Measurements from ENCODE around the gene CAT.
"Not testable (repeated sequence)": the region's sequence is repeated elsewhere in the genome, so short reads cannot be mapped to it uniquely, and the experiment has no call there.

The CAT gene

GRCh38 chr11:34408580-34409172 lies 30.1 kb upstream of the CAT start:
- H3K36me3 ChIP-seq (ENCODE audit: insufficient read depth, low read length), result no peaks in the 10 kb centered on the region
- no peaks in the 10 kb centered on the region for H3K4me1 ChIP-seq (ENCODE audit: insufficient read depth, low read length)
- no peak overlapping the region for H3K4me3 ChIP-seq (ENCODE audit: low read length)
- peaks cover 12% of the 10 kb centered on the region for H3K9me3 ChIP-seq (ENCODE audit: insufficient read depth, low read depth, low read length)
- WGBS, result 95% methylated on average over 2 of the region's 2 CpGs
- H3K27me3 ChIP-seq (ENCODE audit: insufficient read depth, low read length), result no peaks in the 10 kb centered on the region
- H3K27ac ChIP-seq (ENCODE audit: low read depth, low read length), result no peak overlapping the region
- H3K9ac ChIP-seq (ENCODE audit: low read depth, low read length), result no peak overlapping the region

- Histone ChIP-seq H3K27me3 (ENCODE audit: insufficient read depth, low read length) (no peaks in the 10 kb centered on the region), H3K36me3 (ENCODE audit: insufficient read depth, low read length) (no peaks in the 10 kb centered on the region), H3K27ac (ENCODE audit: low read depth, low read length) (no peak overlapping the region), H3K4me3 (ENCODE audit: low read length) (no peak overlapping the region), H3K4me1 (ENCODE audit: insufficient read depth, low read length) (no peaks in the 10 kb centered on the region), H3K9ac (ENCODE audit: low read depth, low read length) (no peak overlapping the region), H3K9me3 (ENCODE audit: insufficient read depth, low read depth, low read length) (peaks cover 16% of the 10 kb centered on the region)
- 60% methylated on average over 1 of the region's 3 CpGs for WGBS
These were observed 27.6 kb upstream of the CAT start for GRCh38 chr11:34411111-34411510.

- H3K36me3 ChIP-seq (ENCODE audit: insufficient read depth, low read length), result no peaks in the 10 kb centered on the region
- WGBS, result 98% methylated on average over 2 of the region's 2 CpGs
- H3K9me3 ChIP-seq (ENCODE audit: insufficient read depth, low read depth, low read length), result peaks cover 16% of the 10 kb centered on the region
- no peaks in the 10 kb centered on the region for H3K27me3 ChIP-seq (ENCODE audit: insufficient read depth, low read length)
- H3K4me1 ChIP-seq (ENCODE audit: insufficient read depth, low read length), result no peaks in the 10 kb centered on the region
- no peak overlapping the region for H3K4me3 ChIP-seq (ENCODE audit: low read length)
- no peak overlapping the region for H3K27ac ChIP-seq (ENCODE audit: low read depth, low read length)
- no peak overlapping the region for H3K9ac ChIP-seq (ENCODE audit: low read depth, low read length)
These were observed 26.9 kb upstream of the CAT start for GRCh38 chr11:34411791-34412190.

GRCh38 chr11:34413263-34413662 lies 25.5 kb upstream of the CAT start:
- no peaks in the 10 kb centered on the region for H3K27me3 ChIP-seq (ENCODE audit: insufficient read depth, low read length)
- 92% methylated on average over 1 of the region's 1 CpG for WGBS
- no peak overlapping the region for H3K4me3 ChIP-seq (ENCODE audit: low read length)
- no peaks in the 10 kb centered on the region for H3K4me1 ChIP-seq (ENCODE audit: insufficient read depth, low read length)
- H3K36me3 ChIP-seq (ENCODE audit: insufficient read depth, low read length), result no peaks in the 10 kb centered on the region
- H3K9me3 ChIP-seq (ENCODE audit: insufficient read depth, low read depth, low read length), result peaks cover 16% of the 10 kb centered on the region
- H3K27ac ChIP-seq (ENCODE audit: low read depth, low read length), result no peak overlapping the region
- no peak overlapping the region for H3K9ac ChIP-seq (ENCODE audit: low read depth, low read length)

- no peaks in the 10 kb centered on the region for H3K27me3 ChIP-seq (ENCODE audit: insufficient read depth, low read length)
- no peaks in the 10 kb centered on the region for H3K4me1 ChIP-seq (ENCODE audit: insufficient read depth, low read length)
- H3K27ac ChIP-seq (ENCODE audit: low read depth, low read length), result no peak overlapping the region
- no peaks in the 10 kb centered on the region for H3K36me3 ChIP-seq (ENCODE audit: insufficient read depth, low read length)
- H3K4me3 ChIP-seq (ENCODE audit: low read length), result no peak overlapping the region
- no peak overlapping the region for H3K9ac ChIP-seq (ENCODE audit: low read depth, low read length)
- WGBS, result 94% methylated on average over 3 of the region's 4 CpGs
- peaks cover 16% of the 10 kb centered on the region for H3K9me3 ChIP-seq (ENCODE audit: insufficient read depth, low read depth, low read length)
These were observed 23.2 kb upstream of the CAT start for GRCh38 chr11:34415538-34415937.

GRCh38 chr11:34416088-34416487 lies 22.6 kb upstream of the CAT start:
- H3K9ac ChIP-seq (ENCODE audit: low read depth, low read length), result no peak overlapping the region
- H3K9me3 ChIP-seq (ENCODE audit: insufficient read depth, low read depth, low read length), result peaks cover 16% of the 10 kb centered on the region
- no peaks in the 10 kb centered on the region for H3K36me3 ChIP-seq (ENCODE audit: insufficient read depth, low read length)
- WGBS, result no CpG with 5 or more reads among the region's 1 CpG
- H3K4me3 ChIP-seq (ENCODE audit: low read length), result no peak overlapping the region
- H3K4me1 ChIP-seq (ENCODE audit: insufficient read depth, low read length), result no peaks in the 10 kb centered on the region
- no peaks in the 10 kb centered on the region for H3K27me3 ChIP-seq (ENCODE audit: insufficient read depth, low read length)
- H3K27ac ChIP-seq (ENCODE audit: low read depth, low read length), result no peak overlapping the region

GRCh38 chr11:34416766-34417165 lies 22.0 kb upstream of the CAT start:
- H3K4me3 ChIP-seq (ENCODE audit: low read length), result no peak overlapping the region
- no peaks in the 10 kb centered on the region for H3K36me3 ChIP-seq (ENCODE audit: insufficient read depth, low read length)
- WGBS, result 93% methylated on average over 1 of the region's 3 CpGs
- no peaks in the 10 kb centered on the region for H3K4me1 ChIP-seq (ENCODE audit: insufficient read depth, low read length)
- no peak overlapping the region for H3K9ac ChIP-seq (ENCODE audit: low read depth, low read length)
- H3K9me3 ChIP-seq (ENCODE audit: insufficient read depth, low read depth, low read length), result peaks cover 16% of the 10 kb centered on the region
- no peak overlapping the region for H3K27ac ChIP-seq (ENCODE audit: low read depth, low read length)
- no peaks in the 10 kb centered on the region for H3K27me3 ChIP-seq (ENCODE audit: insufficient read depth, low read length)

GRCh38 chr11:34417202-34417601 lies 21.5 kb upstream of the CAT start:
- Histone ChIP-seq H3K27ac (ENCODE audit: low read depth, low read length) (no peak overlapping the region), H3K9me3 (ENCODE audit: insufficient read depth, low read depth, low read length) (peaks cover 16% of the 10 kb centered on the region), H3K4me1 (ENCODE audit: insufficient read depth, low read length) (no peaks in the 10 kb centered on the region), H3K36me3 (ENCODE audit: insufficient read depth, low read length) (no peaks in the 10 kb centered on the region), H3K4me3 (ENCODE audit: low read length) (no peak overlapping the region), H3K27me3 (ENCODE audit: insufficient read depth, low read length) (no peaks in the 10 kb centered on the region), H3K9ac (ENCODE audit: low read depth, low read length) (no peak overlapping the region)
- WGBS, result no CpG with 5 or more reads among the region's 1 CpG

GRCh38 chr11:34419158-34419557 lies 19.6 kb upstream of the CAT start:
- Histone ChIP-seq H3K4me3 (ENCODE audit: low read length) (no peak overlapping the region), H3K36me3 (ENCODE audit: insufficient read depth, low read length) (no peaks in the 10 kb centered on the region), H3K4me1 (ENCODE audit: insufficient read depth, low read length) (no peaks in the 10 kb centered on the region), H3K27ac (ENCODE audit: low read depth, low read length) (no peak overlapping the region), H3K9me3 (ENCODE audit: insufficient read depth, low read depth, low read length) (no peaks in the 10 kb centered on the region), H3K27me3 (ENCODE audit: insufficient read depth, low read length) (no peaks in the 10 kb centered on the region), H3K9ac (ENCODE audit: low read depth, low read length) (no peak overlapping the region)
- WGBS, result 97% methylated on average over 2 of the region's 2 CpGs

GRCh38 chr11:34423300-34423699 lies 15.4 kb upstream of the CAT start:
- Histone ChIP-seq H3K4me3 (ENCODE audit: low read length) (no peak overlapping the region), H3K4me1 (ENCODE audit: insufficient read depth, low read length) (no peaks in the 10 kb centered on the region), H3K9me3 (ENCODE audit: insufficient read depth, low read depth, low read length) (no peaks in the 10 kb centered on the region), H3K27me3 (ENCODE audit: insufficient read depth, low read length) (no peaks in the 10 kb centered on the region), H3K27ac (ENCODE audit: low read depth, low read length) (no peak overlapping the region), H3K36me3 (ENCODE audit: insufficient read depth, low read length) (no peaks in the 10 kb centered on the region), H3K9ac (ENCODE audit: low read depth, low read length) (no peak overlapping the region)
- WGBS, result 87% methylated on average over 7 of the region's 7 CpGs

GRCh38 chr11:34424826-34425225 lies 13.9 kb upstream of the CAT start:
- not testable (repeated sequence) for H3K36me3 ChIP-seq (ENCODE audit: insufficient read depth, low read length); H3K9me3 ChIP-seq (ENCODE audit: insufficient read depth, low read depth, low read length); H3K27me3 ChIP-seq (ENCODE audit: insufficient read depth, low read length); H3K4me1 ChIP-seq (ENCODE audit: insufficient read depth, low read length); H3K27ac ChIP-seq (ENCODE audit: low read depth, low read length); H3K9ac ChIP-seq (ENCODE audit: low read depth, low read length); H3K4me3 ChIP-seq (ENCODE audit: low read length)
- WGBS, result 92% methylated on average over 2 of the region's 2 CpGs

- H3K4me1 ChIP-seq (ENCODE audit: insufficient read depth, low read length), result no peaks in the 10 kb centered on the region
- H3K9me3 ChIP-seq (ENCODE audit: insufficient read depth, low read depth, low read length), result no peaks in the 10 kb centered on the region
- no peaks in the 10 kb centered on the region for H3K27me3 ChIP-seq (ENCODE audit: insufficient read depth, low read length)
- WGBS, result 83% methylated on average over 1 of the region's 1 CpG
- H3K27ac ChIP-seq (ENCODE audit: low read depth, low read length), result no peak overlapping the region
- no peak overlapping the region for H3K9ac ChIP-seq (ENCODE audit: low read depth, low read length)
- H3K4me3 ChIP-seq (ENCODE audit: low read length), result no peak overlapping the region
- H3K36me3 ChIP-seq (ENCODE audit: insufficient read depth, low read length), result no peaks in the 10 kb centered on the region
These were observed 13.4 kb upstream of the CAT start for GRCh38 chr11:34425360-34425759.
